IMR-90 (cell line): ENCODE measurements around the gene SFTPB. TPM values are rescaled to one million over a fixed set of nuclear protein-coding genes. Genes with fewer than 3 reads are reported as not detected.
A peak's percentile ranks its signal among the peaks of the same experiment; 100 is the strongest.

Source experiments
- ATAC-seq: fragments of 200-7000 bp; cut with Tn5 transposase; 2 replicates; pipeline ENCODE4 v1.9.1; 2020; ENCODE audit warnings: low read depth, mild to moderate bottlenecking, moderate library complexity
- BruUV-seq: library from RNA; stranded (reverse); fragments of 400-500 nt; replicated peaks from 2 replicates; lab custom pipeline; 2021; lab: Mats Ljungman, UMichigan
- CTCF ChIA-PET: fragments of 300-600 bp; formaldehyde crosslinking; extraction: SDS; loops from one replicate; lab custom pipeline; 2021; ENCODE audit warnings: antibody characterized with exemption; lab: Yijun Ruan, JAX
- POLR2A ChIA-PET: fragments of 300-600 bp; sonication (Branson Sonifier 250); formaldehyde crosslinking; loops from one replicate; lab custom pipeline; 2022; ENCODE audit warnings: antibody characterized with exemption; ENCODE audit not compliant: unreplicated experiment; lab: Charles Lee
- DNase-seq: peaks from one replicate; pipeline ENCODE4 v3.0.0; 2013
- H2AFZ ChIP-seq: replicated peaks from 2 replicates; pipeline ENCODE3; 2013; ENCODE audit warnings: low read length, mild to moderate bottlenecking; ENCODE audit not compliant: poor library complexity
- H2AK5ac ChIP-seq: 2 replicates; pipeline ENCODE4 v1.6.1; 2013; ENCODE audit warnings: low read depth, low read length, inconsistent platforms
- H2AK9ac ChIP-seq: replicated peaks from 2 replicates; pipeline ENCODE3; 2013; ENCODE audit warnings: mild to moderate bottlenecking, low read depth, low read length, moderate library complexity; ENCODE audit not compliant: poor library complexity
- H2BK120ac ChIP-seq: 2 replicates; pipeline ENCODE4 v1.6.1; 2013; ENCODE audit warnings: low read depth, low read length, inconsistent platforms
- H2BK15ac ChIP-seq: 3 replicates; pipeline ENCODE4 v1.6.1; 2013; ENCODE audit warnings: low read depth, low read length, inconsistent platforms
- H2BK20ac ChIP-seq: 2 replicates; pipeline ENCODE4 v1.6.1; 2013; ENCODE audit warnings: low read depth, mild to moderate bottlenecking, inconsistent platforms, low read length, moderate library complexity
- H2BK5ac ChIP-seq: 2 replicates; pipeline ENCODE4 v1.6.1; 2013; ENCODE audit warnings: mild to moderate bottlenecking, low read depth, low read length, inconsistent platforms; ENCODE audit not compliant: poor library complexity, severe bottlenecking
- H3K14ac ChIP-seq: replicated peaks from 2 replicates; pipeline ENCODE4 v1.6.1; 2013; ENCODE audit warnings: low read depth, low read length, inconsistent platforms
- H3K18ac ChIP-seq: 2 replicates; pipeline ENCODE4 v1.6.1; 2013; ENCODE audit warnings: low read depth, low read length, control low read depth
- H3K23ac ChIP-seq: 2 replicates; pipeline ENCODE4 v1.6.1; 2013; ENCODE audit warnings: low read depth, low read length, inconsistent platforms
- H3K27ac ChIP-seq: 2 replicates; pipeline ENCODE4 v1.5.1; 2013; ENCODE audit warnings: mild to moderate bottlenecking, control low read depth, low read length; ENCODE audit not compliant: insufficient read depth
- H3K27me3 ChIP-seq: 2 replicates; pipeline ENCODE4 v1.6.1; 2013; ENCODE audit warnings: low read length; ENCODE audit not compliant: control insufficient read depth, insufficient read depth
- H3K36me3 ChIP-seq: 2 replicates; pipeline ENCODE4 v1.6.1; 2013; ENCODE audit warnings: low read length, mixed read lengths; ENCODE audit not compliant: control insufficient read depth, insufficient read depth
- H3K4ac ChIP-seq: 2 replicates; pipeline ENCODE4 v1.6.1; 2013; ENCODE audit warnings: low read depth, low read length, inconsistent platforms
- H3K4me1 ChIP-seq: 2 replicates; pipeline ENCODE4 v1.6.1; 2013; ENCODE audit warnings: low read length, mixed read lengths; ENCODE audit not compliant: control insufficient read depth, insufficient read depth
- H3K4me2 ChIP-seq: 2 replicates; pipeline ENCODE4 v1.6.1; 2013; ENCODE audit warnings: low read depth, mild to moderate bottlenecking, control low read depth, low read length, moderate library complexity
- H3K4me3 ChIP-seq: 2 replicates; pipeline ENCODE4 v1.5.1; 2013; ENCODE audit warnings: low read depth, mild to moderate bottlenecking, control low read depth, low read length, moderate library complexity; ENCODE audit not compliant: insufficient read depth
- H3K56ac ChIP-seq: 2 replicates; pipeline ENCODE4 v1.6.1; 2013; ENCODE audit warnings: low read length, inconsistent platforms; ENCODE audit not compliant: insufficient read depth; ENCODE audit errors: extremely low read depth
- H3K79me1 ChIP-seq, 2 experiments: 2 replicates each; pipeline ENCODE4 v1.6.1; 2013; ENCODE audit warnings: low read length in 2 of 2, inconsistent platforms in 1 of 2, low read depth in 1 of 2
- H3K9ac ChIP-seq: 2 replicates; pipeline ENCODE4 v1.6.1; 2013; ENCODE audit warnings: low read depth, low read length, control low read depth
- H3K9me1 ChIP-seq: 2 replicates; pipeline ENCODE4 v1.6.1; 2013; ENCODE audit warnings: low read length, inconsistent platforms; ENCODE audit not compliant: insufficient read depth
- H3K9me3 ChIP-seq: 2 replicates; pipeline ENCODE4 v1.6.1; 2013; ENCODE audit warnings: low read length; ENCODE audit not compliant: control insufficient read depth, insufficient read depth
- H4K20me1 ChIP-seq: 2 replicates; pipeline ENCODE4 v1.6.1; 2013; ENCODE audit warnings: low read length, inconsistent platforms; ENCODE audit not compliant: insufficient read depth
- H4K5ac ChIP-seq: 2 replicates; pipeline ENCODE4 v1.6.1; 2013; ENCODE audit warnings: mild to moderate bottlenecking, low read depth, low read length, control low read depth
- H4K8ac ChIP-seq, 2 experiments: 2 replicates each; pipeline ENCODE4 v1.6.1; 2013; ENCODE audit warnings: low read depth in 2 of 2, low read length in 2 of 2, control low read depth in 1 of 2, inconsistent platforms in 1 of 2
- H4K91ac ChIP-seq: 2 replicates; pipeline ENCODE4 v1.6.1; 2013; ENCODE audit warnings: low read depth, low read length, inconsistent platforms; ENCODE audit not compliant: insufficient read depth
- BHLHE40 ChIP-seq: fragments of 150-350 bp; IDR thresholded peaks from 2 replicates; pipeline ENCODE4 v1.6.1; 2016; ENCODE audit warnings: mild to moderate bottlenecking, low read depth, low read length
- FOS ChIP-seq: fragments of 150-350 bp; IDR thresholded peaks from 2 replicates; pipeline ENCODE4 v1.6.1; 2016; ENCODE audit warnings: low read depth, low read length
- WGBS, 2 experiments: methylation state at CpG; one replicate each; pipeline versions ENCODE4 v1.1.5 to v1.1.7; 2013; ENCODE audit warnings: missing lambda C conversion rate in 2 of 2; ENCODE audit not compliant: insufficient read length in 1 of 2; ENCODE audit errors: extremely low coverage in 2 of 2; 5-methylcytosine and 5-hydroxymethylcytosine counted together
- dilution Hi-C: fragments of 300-500 bp; cut with HindIII; formaldehyde crosslinking; loops from one replicate; pipeline ENCODE4 v1.14.3; 2018; ENCODE audit warnings: low sequenced_read_pairs; ENCODE audit not compliant: unreplicated experiment
- in situ Hi-C: fragments of 300-500 bp; cut with MboI; formaldehyde crosslinking; loops from 3 replicates; pipeline ENCODE4 v1.14.3; 2019; ENCODE audit warnings: low sequenced_read_pairs, inconsistent platforms, mixed read lengths
- intact Hi-C: fragments of 100-400 bp; cut with micrococcal nuclease; formaldehyde crosslinking; loops from 2 replicates; pipeline ENCODE4 v1.10.0; 2022
- polyA plus RNA-seq, 3 experiments: library from polyadenylated mRNA; depleted of rRNA; stranded (reverse); fragments of >200 nt; gene quantifications; 2 replicates each; pipeline ENCODE4 v1.2.3, GENCODE V29; 2012; ENCODE audit warnings: low replicate concordance in 1 of 3
- total RNA-seq: library from RNA; depleted of rRNA; stranded (reverse); fragments of >200 nt; gene quantifications from 2 replicates; pipeline ENCODE4 v1.2.3, GENCODE V29; 2012

SFTPB gene
- total and polyA plus RNA-seq, 2 of the 4 experiments (the other 2 are of a cell fraction), result not detected

- H3K4me3 ChIP-seq, result no peak overlapping the region
- no peak overlapping the region for H3K4ac ChIP-seq
- peak overlapping the region; percentile 24 for H2AFZ ChIP-seq
- H2BK5ac ChIP-seq, result no peak overlapping the region
- no peak overlapping the region for H3K23ac ChIP-seq
- H3K14ac ChIP-seq, result no peak overlapping the region
- no peak overlapping the region for H3K4me2 ChIP-seq
- no peak overlapping the region for H2BK120ac ChIP-seq
- intact Hi-C loops (no loop called here), in situ Hi-C loops (no loop called here), dilution Hi-C loops (no loop called here)
- no peak overlapping the region; the same call in 1 of the 2 replicates for H4K91ac ChIP-seq
- peak; percentile 81 for DNase-seq
- H3K9me1 ChIP-seq, result 0 out of 2 replicates have a peak, but pooled peaks cover 2% of the 10 kb centered on the region
- no peak overlapping the region for H4K5ac ChIP-seq
- H2AK5ac ChIP-seq, result 0 out of 2 replicates have a peak overlapping the region, but pooled peaks have one; percentile 2
- peak overlapping the region; percentile 53 for H2AK9ac ChIP-seq
- 0 out of 2 replicates have a peak, but pooled peaks have one; percentile 17 for TF ChIP-seq BHLHE40
- no peak for TF ChIP-seq FOS
- H4K8ac ChIP-seq, result no peak overlapping the region
- H3K9ac ChIP-seq, result no peak overlapping the region
- peaks cover 6% of the 10 kb centered on the region for H3K27me3 ChIP-seq
- no TSS peak for BruUV-seq
- ChIA-PET CTCF (interaction anchor here (0.9 kb wide), 1 partner anchor 100 kb away, joined by 3 read pairs; no protein-coding TSS in a partner anchor), POLR2A (no interaction called here)
- no peaks in the 10 kb centered on the region for H3K9me3 ChIP-seq
- no peaks in the 10 kb centered on the region for H3K79me1 ChIP-seq
- H4K20me1 ChIP-seq, result no peaks in the 10 kb centered on the region
- no peak overlapping the region for H3K18ac ChIP-seq
- WGBS, 2 experiments, result no CpG with 5 or more reads among the region's 9 CpGs
- no peak overlapping the region; the same call in 2 of the 3 replicates for H2BK15ac ChIP-seq
- no peak overlapping the region for H3K56ac ChIP-seq
- no peak overlapping the region for H3K27ac ChIP-seq
- H2BK20ac ChIP-seq, result no peak overlapping the region
- ATAC-seq, result peak; percentile 29; the same call in 1 of the 2 replicates
- H3K36me3 ChIP-seq, result no peaks in the 10 kb centered on the region
- H3K4me1 ChIP-seq, result peaks cover 4% of the 10 kb centered on the region; the same call in 1 of the 2 replicates
Measured at GRCh38 chr2:85712849-85713612, 45.0 kb upstream of the SFTPB start.
